Stimulated activated effector memory CD8-positive, alpha-beta T cell treated with anti-CD3 and anti-CD28 coated beads, Interleukin-12 subunit alpha, Interleukin-12 subunit beta, amount 100 ng/mL, for 72 hours (primary cell): ENCODE measurements around the gene GRM8.

Experiments
- ATAC-seq: fragments of 150-1000 bp; cut with Tn5 transposase; 2 replicates; pipeline ENCODE4 v1.10.0; 2021
- DNase-seq, 2 donors: peaks; one replicate each; pipeline ENCODE4 v3.0.0; 2021 to 2022; ENCODE audit warnings: low spot score in 2 of 2
- H3K27ac Mint-ChIP-seq: one replicate; pipeline ENCODE4 v1.8.0; 2022; ENCODE audit warnings: mild to moderate bottlenecking, mixed read lengths
- H3K36me3 Mint-ChIP-seq: one replicate; pipeline ENCODE4 v1.8.0; 2022; ENCODE audit warnings: mild to moderate bottlenecking, mixed read lengths
- H3K4me1 Mint-ChIP-seq: one replicate; pipeline ENCODE4 v1.8.0; 2022; ENCODE audit warnings: mixed read lengths
- H3K4me3 Mint-ChIP-seq: one replicate; pipeline ENCODE4 v1.8.0; 2022; ENCODE audit warnings: mild to moderate bottlenecking, mixed read lengths
- H3K9me3 Mint-ChIP-seq: one replicate; pipeline ENCODE4 v1.8.0; 2022; ENCODE audit warnings: mixed read lengths

GRM8 gene

DNA sequence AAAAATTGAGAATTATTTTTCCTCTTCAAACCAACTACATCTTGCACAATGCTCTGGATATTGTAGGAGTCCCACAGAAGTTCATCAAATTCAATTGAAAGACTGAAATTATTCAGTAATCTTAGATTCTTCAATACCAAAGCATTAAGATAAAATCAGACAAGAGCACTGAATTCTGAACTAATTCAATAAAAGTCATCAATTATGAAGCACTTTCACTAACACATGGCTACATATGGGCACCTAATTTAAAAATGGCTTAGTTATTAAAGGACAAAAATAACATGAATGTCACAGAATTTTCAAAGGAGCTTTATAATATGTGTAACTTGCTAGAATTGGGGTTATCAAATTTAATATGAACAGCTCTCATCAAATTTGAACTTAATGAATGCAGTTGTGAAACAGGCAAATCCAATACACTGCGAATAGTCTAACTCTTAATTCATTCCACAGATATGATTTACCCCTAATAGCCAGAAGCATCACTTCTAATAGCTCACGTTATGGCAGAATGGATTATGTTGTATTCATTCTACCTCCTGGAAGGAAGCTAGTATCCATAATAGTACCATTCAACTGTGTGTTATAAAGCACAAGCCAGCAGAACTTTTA is 116.8 kb downstream of the GRM8 start:
- DNase-seq (no peak), ATAC-seq (no peak)
- no peak overlapping the region for H3K27ac Mint-ChIP-seq
- no peaks in the 10 kb centered on the region for H3K36me3 Mint-ChIP-seq
- H3K9me3 Mint-ChIP-seq, result no peaks in the 10 kb centered on the region
- no peaks in the 10 kb centered on the region for H3K4me1 Mint-ChIP-seq
- no peak overlapping the region for H3K4me3 Mint-ChIP-seq

DNA sequence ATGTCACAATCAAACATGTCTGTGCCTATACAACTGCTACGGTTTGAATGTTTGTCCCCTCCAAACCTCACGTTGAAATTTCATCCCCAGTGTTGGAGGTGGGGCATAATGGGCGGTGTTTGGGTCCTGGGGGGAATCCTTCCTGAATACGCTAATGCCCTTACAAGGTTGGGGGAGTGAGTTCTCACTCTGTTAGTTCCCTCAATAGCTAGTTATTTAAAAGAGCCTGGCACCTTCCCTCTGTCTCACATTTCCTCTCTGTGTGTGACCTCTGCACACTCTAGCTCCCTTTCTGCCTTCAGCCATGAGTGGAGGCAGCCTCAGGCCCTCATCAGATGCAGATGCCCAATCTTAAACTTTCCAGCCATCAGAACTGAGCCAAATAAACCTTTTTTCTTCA is 129.5 kb downstream of the GRM8 start:
- Mint-ChIP-seq H3K36me3 (no peaks in the 10 kb centered on the region), H3K4me1 (no peaks in the 10 kb centered on the region), H3K4me3 (no peak overlapping the region), H3K27ac (no peak overlapping the region), H3K9me3 (peaks cover 3% of the 10 kb centered on the region)
- DNase-seq (no peak), ATAC-seq (no peak)

DNA sequence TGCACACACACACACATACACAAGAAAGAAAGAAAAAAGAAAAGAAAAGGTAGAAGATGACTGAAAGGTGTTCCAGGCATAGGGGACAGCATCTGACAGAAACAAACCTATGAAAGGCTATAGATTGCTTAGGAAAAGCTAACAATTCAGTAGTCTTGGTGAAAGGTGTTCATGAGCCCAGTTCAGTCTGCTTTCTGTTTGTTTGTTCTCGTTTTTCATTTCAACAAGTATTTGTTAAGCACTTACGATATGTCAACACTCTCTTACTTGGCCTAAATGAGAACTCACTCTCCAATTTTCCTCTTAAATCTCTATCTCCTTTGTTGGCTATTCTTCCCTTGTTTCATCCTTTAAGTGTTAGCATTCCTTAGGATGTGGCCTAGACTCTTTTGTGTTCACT is 133.2 kb downstream of the GRM8 start:
- H3K27ac Mint-ChIP-seq, result no peak overlapping the region
- H3K4me3 Mint-ChIP-seq, result no peak overlapping the region
- H3K4me1 Mint-ChIP-seq, result no peaks in the 10 kb centered on the region
- ATAC-seq, result no peak
- peaks cover 3% of the 10 kb centered on the region for H3K9me3 Mint-ChIP-seq
- DNase-seq, result no peak
- no peaks in the 10 kb centered on the region for H3K36me3 Mint-ChIP-seq

DNA sequence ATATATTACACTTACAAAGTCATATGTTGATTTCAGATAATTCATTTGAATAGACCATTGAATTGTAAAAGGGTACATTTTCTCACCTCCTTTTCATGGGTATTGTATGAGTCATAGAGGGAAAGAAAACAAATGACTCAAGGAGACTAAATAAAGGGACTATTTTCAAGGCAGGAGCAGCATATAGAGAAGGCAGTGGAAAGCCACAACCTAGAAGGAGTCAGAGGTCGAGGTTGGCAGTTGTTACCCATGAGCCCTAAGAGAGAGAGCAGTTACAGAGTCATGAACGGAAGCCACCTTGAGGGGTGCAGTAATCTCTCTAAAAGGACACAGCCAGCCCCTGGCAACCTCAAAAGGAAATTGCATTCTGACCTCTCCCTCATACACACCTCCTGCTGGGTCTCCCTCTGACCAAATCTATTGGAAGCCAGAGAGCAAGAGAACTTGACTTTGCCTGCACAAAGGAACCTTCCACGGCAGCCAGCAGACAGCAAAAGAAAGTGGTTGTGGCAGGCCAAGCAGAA is 137.9 kb downstream of the GRM8 start:
- Mint-ChIP-seq H3K9me3 (peaks cover 10% of the 10 kb centered on the region), H3K27ac (no peak overlapping the region), H3K4me1 (no peaks in the 10 kb centered on the region), H3K4me3 (no peak overlapping the region), H3K36me3 (no peaks in the 10 kb centered on the region)
- ATAC-seq (peak; percentile 55), DNase-seq (no peak)

DNA sequence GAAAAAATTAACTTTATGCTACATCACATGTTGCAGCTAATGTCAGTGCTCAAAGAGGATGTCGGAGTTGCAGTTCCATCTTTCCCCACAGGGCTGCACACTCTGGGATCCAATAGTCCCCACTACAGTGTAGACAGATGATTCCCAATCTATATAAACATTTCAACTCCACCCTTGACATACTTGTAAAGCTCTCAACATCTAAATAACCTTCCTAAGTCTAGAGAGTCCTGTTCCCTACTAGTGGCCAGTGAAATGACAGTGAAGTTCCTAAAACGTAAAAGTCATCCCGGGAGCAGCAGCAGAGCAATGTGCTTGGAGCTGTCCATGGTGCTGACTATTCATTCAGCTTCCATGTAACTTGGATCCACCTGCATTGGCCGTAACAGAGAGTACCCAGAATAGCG is 145.1 kb downstream of the GRM8 start:
- Mint-ChIP-seq H3K9me3 (peaks cover 11% of the 10 kb centered on the region), H3K4me3 (no peak overlapping the region), H3K27ac (no peak overlapping the region), H3K4me1 (no peaks in the 10 kb centered on the region), H3K36me3 (no peaks in the 10 kb centered on the region)
- DNase-seq (no peak), ATAC-seq (no peak)

DNA sequence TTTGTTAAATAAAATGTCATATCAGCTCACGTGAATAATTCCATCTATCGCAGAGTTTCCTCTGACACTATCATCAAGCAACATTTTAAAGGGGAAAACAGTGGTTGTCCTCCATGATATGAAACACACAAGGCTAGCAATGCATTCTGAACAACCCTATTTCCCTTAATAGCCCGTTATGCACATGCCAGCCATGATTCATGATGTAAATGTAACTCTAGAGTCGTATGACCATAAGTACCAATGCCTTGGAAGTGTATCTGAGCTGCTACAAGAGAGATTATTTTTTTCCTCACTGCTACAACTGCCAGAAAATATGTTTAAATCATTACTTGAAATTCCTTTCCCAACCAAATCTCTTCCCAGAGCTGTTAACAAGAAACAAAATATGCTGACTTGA is 159.4 kb downstream of the GRM8 start:
- H3K9me3 Mint-ChIP-seq, result peaks cover 3% of the 10 kb centered on the region
- H3K27ac Mint-ChIP-seq, result no peak overlapping the region
- DNase-seq, result no peak

DNA sequence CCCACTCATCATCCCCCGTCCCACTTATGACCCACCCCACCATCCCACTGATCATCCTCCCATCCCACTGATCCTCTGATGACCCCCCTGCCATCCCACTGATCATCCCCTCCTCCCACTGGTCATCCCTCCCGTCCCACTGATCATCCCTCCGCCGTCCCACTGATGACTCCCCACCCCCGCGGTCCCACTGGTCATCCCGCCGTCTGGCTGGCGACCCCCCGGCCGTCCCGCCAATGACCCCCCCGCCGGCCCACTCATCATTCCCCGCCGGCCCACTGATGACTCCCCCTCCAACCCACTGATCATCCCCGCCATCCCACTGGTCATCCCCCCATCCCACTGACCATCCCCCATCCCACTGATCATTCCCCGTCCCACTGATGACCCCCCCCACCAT is 161.1 kb downstream of the GRM8 start:
- Mint-ChIP-seq H3K27ac (no peak overlapping the region), H3K4me3 (no peak overlapping the region), H3K36me3 (no peaks in the 10 kb centered on the region), H3K9me3 (peaks cover 3% of the 10 kb centered on the region), H3K4me1 (no peaks in the 10 kb centered on the region)
- ATAC-seq, result no peak
- no peak for DNase-seq

More for the DNA sequence above, 159.4 kb downstream of the GRM8 start:
- no peak for ATAC-seq
- Mint-ChIP-seq H3K4me3 (no peak overlapping the region), H3K4me1 (no peaks in the 10 kb centered on the region), H3K36me3 (no peaks in the 10 kb centered on the region)

DNA sequence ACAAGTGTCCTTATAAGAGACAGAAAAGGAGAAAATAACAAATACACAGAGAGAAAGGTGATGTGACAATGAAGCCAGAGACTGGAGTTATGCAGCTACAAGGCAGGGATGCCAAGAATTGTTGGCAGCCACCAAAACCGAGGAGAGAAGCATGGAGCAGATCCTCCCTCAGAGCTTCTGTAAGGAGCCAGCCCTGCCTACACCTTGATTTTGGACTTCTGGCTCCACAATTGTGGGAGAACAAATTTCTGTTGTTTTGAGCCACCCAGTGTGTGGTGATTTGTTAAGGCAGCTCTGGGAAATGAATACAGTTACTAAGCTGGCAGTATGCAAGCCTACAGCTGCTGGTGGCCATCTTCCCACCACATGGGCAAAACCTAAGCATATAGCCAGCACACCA is 163.6 kb downstream of the GRM8 start:
- peaks cover 3% of the 10 kb centered on the region for H3K9me3 Mint-ChIP-seq
- H3K4me3 Mint-ChIP-seq, result no peak overlapping the region
- ATAC-seq (no peak), DNase-seq (no peak)
- H3K36me3 Mint-ChIP-seq, result no peaks in the 10 kb centered on the region
- H3K4me1 Mint-ChIP-seq, result no peaks in the 10 kb centered on the region
- no peak overlapping the region for H3K27ac Mint-ChIP-seq

DNA sequence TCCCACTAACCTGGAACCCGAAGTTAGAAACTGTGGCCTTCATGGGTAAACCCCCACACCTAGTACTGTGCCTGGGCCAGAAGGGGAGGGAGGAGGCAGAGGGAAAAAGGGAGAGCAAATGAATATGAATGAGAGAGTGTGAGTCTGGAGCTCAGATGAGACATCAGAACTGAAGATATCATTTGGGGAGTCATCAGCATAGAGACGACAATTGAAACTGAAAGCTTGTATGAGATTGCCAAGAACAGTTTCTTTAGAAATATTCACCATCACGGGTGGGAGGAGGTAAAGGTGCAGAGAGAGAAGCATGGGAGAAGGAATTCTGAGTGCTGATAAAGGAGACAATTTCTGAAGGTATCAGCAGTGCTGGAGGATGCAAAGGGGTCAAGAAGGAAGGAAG is 171.2 kb downstream of the GRM8 start:
- Mint-ChIP-seq H3K27ac (no peak overlapping the region), H3K36me3 (no peaks in the 10 kb centered on the region), H3K9me3 (peaks cover 6% of the 10 kb centered on the region), H3K4me1 (no peaks in the 10 kb centered on the region), H3K4me3 (no peak overlapping the region)
- DNase-seq (no peak), ATAC-seq (no peak)

DNA sequence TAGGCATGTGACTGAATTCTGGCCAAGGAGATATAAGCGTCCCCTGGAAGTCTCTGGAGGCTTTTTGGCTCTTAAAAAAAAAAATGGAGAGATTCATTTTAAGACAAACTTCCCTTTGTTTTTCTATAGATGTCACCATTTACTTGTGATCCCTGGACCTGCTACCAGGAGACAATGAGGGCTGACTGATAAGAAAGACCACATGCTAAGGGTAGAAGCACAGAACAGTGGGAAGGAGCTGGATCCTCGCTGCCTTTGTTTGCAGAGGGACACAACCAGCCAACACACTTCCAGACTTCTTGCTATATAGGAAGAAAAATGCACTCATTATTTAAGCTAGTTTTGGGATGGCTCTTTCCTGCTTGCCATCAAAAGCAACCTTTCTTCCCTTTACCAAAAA is 172.2 kb downstream of the GRM8 start:
- DNase-seq (no peak), ATAC-seq (no peak)
- no peak overlapping the region for H3K27ac Mint-ChIP-seq
- H3K4me1 Mint-ChIP-seq, result no peaks in the 10 kb centered on the region
- no peak overlapping the region for H3K4me3 Mint-ChIP-seq
- peaks cover 6% of the 10 kb centered on the region for H3K9me3 Mint-ChIP-seq
- H3K36me3 Mint-ChIP-seq, result no peaks in the 10 kb centered on the region

DNA sequence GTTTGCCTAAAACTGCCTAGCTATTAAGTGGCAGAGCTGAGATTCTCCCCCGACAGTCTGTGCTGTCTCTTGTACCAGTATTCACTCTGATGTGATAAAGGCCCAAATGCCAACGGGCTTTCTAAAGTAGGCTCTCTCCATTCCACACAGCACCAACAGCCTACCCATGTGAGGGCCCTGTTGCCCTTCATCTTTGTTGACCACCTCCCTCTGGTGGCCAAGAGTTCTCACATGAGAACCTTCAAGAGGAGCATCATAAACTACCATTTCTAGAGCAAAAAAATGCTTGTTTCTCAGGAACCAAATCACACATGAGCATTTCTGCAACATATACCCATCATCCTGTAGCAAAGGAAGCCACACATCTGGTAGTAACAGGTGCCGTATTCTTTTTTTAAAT is 185.8 kb downstream of the GRM8 start:
- DNase-seq (no peak), ATAC-seq (no peak)
- no peak overlapping the region for H3K27ac Mint-ChIP-seq
- H3K4me1 Mint-ChIP-seq, result no peaks in the 10 kb centered on the region
- H3K4me3 Mint-ChIP-seq, result no peak overlapping the region
- H3K36me3 Mint-ChIP-seq, result no peaks in the 10 kb centered on the region
- H3K9me3 Mint-ChIP-seq, result peaks cover 4% of the 10 kb centered on the region

DNA sequence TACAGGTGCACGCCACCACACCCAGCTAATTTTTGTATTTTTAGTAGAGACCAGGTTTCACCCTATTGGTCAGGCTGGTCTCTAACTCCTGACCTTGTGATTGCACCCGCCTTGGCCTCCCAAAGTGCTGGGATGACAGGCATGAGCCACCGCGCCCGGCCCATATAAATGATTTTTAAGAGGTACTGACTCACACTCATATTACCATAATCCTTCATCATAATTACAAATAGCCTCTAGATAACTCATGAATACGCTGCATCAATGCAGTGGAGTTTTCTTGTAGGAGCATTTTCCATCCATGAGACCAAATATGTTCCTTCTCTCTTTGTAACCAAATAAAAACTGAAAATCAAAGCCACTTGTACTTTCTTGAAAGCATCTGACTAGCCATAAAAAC is 193.3 kb downstream of the GRM8 start:
- Mint-ChIP-seq H3K9me3 (peaks cover 3% of the 10 kb centered on the region), H3K4me3 (no peak overlapping the region), H3K36me3 (no peaks in the 10 kb centered on the region), H3K27ac (no peak overlapping the region), H3K4me1 (no peaks in the 10 kb centered on the region)
- no peak for ATAC-seq
- no peak for DNase-seq

DNA sequence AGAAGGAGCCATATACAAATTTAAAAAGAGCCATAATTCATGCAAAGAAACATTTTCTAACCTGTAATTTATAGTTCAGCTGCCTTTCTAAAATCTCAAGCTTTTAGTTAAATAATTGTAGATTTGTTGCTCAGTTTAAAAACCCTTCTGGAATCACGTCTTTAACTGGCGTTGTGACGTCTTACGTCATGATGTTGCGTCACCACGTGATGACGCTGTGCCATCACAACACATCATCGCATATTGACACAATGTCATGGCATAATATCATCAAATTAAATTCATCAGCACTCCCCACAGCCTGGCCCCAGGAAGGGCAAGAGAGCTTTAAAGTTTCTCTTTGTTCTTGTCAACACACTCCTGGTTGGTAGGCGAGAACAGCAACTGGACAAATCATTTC is 194.8 kb downstream of the GRM8 start:
- Mint-ChIP-seq H3K4me1 (no peaks in the 10 kb centered on the region), H3K4me3 (no peak overlapping the region), H3K27ac (no peak overlapping the region), H3K9me3 (peaks cover 3% of the 10 kb centered on the region), H3K36me3 (no peaks in the 10 kb centered on the region)
- ATAC-seq, result no peak
- no peak for DNase-seq

DNA sequence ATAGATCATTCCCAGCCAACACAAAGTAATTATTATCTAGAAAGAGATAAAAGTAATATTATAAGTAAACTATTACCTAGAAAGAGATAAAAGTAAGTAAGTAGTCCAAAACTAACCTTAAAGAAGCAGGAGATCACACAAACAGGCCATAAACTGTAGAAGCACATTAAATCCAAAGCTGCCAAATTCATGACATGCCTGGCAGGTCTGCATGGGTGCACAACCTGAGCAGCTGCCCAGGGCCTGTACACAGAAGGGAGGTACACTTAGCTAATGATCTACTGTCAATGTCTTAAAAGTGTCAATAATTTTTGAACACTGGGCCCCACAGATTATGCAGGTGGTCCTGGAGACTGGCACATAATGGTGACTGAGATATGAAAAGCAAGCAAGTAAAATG is 196.5 kb downstream of the GRM8 start:
- DNase-seq, result no peak
- ATAC-seq, result no peak
- Mint-ChIP-seq H3K4me1 (no peaks in the 10 kb centered on the region), H3K27ac (no peak overlapping the region), H3K4me3 (no peak overlapping the region), H3K36me3 (no peaks in the 10 kb centered on the region), H3K9me3 (peaks cover 3% of the 10 kb centered on the region)

DNA sequence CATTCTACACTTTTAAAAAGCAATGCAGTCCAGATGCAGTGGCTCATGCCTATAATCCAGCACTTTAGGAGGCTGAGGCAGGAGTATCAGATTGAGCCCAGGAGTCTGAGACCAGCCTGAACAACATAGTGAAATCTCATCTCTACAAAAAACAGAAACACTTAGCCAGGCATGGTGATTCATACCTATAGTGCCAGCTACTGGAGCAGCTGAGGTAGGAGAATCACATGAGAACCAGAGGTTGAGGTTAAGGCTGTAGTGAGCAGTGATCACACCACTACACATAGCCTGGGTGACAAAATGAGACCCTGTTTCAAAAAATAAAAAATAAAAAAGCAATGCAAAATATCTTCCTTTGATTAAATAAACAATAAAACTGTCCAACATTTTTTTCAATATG is 205.2 kb downstream of the GRM8 start:
- H3K9me3 Mint-ChIP-seq, result peaks cover 3% of the 10 kb centered on the region
- ATAC-seq (no peak), DNase-seq (no peak)
- H3K36me3 Mint-ChIP-seq, result no peaks in the 10 kb centered on the region
- H3K27ac Mint-ChIP-seq, result no peak overlapping the region
- H3K4me3 Mint-ChIP-seq, result no peak overlapping the region
- no peaks in the 10 kb centered on the region for H3K4me1 Mint-ChIP-seq

DNA sequence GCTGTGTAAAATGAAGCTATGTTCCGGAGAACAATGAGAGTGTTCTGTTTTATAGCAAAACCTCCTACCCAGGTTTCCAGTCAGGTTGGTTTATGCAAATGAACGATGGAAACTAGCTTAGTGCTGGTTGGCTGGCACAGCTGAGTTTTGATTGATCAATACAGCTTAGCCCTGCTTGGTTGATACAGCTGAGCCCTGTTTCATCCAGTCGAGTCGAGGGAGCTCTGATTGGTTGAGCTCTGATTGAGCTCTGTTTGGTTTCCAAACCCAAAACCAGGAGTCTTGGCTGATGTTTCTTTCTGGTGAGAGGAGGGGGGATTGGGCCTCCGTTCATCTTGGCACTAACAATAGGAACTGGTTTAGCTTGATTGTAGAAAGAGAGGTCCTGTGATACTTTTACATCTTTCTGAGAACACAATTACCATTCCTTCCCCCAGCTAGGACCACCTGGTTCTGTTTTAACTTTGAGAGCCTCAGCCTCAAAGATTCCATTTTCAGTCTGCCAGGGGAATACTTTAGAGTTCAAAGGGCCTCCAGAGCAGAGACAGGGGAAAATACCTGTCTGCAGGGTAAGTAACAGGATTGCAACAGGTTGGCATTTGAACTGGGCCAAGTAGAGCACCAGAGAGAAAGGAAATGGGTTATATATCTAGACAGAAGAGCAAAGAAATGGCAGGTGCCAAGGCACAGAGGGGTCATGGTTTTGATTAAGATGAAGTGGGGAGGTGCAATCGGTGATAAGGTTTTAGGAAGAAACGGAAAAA is 210.9 kb downstream of the GRM8 start:
- no peak overlapping the region for H3K27ac Mint-ChIP-seq
- no peaks in the 10 kb centered on the region for H3K4me1 Mint-ChIP-seq
- H3K4me3 Mint-ChIP-seq, result no peak overlapping the region
- DNase-seq (no peak), ATAC-seq (no peak)
- H3K9me3 Mint-ChIP-seq, result peaks cover 4% of the 10 kb centered on the region
- H3K36me3 Mint-ChIP-seq, result no peaks in the 10 kb centered on the region
